ENCODE measurements around the gene AP3B1. TPM values are rescaled to one million over a fixed set of nuclear protein-coding genes. Genes with fewer than 3 reads are reported as not detected.

Gene AP3B1
- total and polyA plus RNA-seq, 2 donors (not counting 1 experiment from before 2014, with no cell fraction given), result 50.5 to 66.9 TPM

GRCh38 chr5:77958642-77959330, 335.7 kb downstream of the AP3B1 start:
- peaks cover 33% of the 10 kb centered on the region for H3K27me3 ChIP-seq (ENCODE audit: control insufficient read depth, insufficient read depth, low read length)
- TF ChIP-seq EZH2 (IDR thresholded peaks at IDR 0.05; ENCODE audit: low read length, missing control alignments), result no peak
- TF ChIP-seq, protein P1, sequence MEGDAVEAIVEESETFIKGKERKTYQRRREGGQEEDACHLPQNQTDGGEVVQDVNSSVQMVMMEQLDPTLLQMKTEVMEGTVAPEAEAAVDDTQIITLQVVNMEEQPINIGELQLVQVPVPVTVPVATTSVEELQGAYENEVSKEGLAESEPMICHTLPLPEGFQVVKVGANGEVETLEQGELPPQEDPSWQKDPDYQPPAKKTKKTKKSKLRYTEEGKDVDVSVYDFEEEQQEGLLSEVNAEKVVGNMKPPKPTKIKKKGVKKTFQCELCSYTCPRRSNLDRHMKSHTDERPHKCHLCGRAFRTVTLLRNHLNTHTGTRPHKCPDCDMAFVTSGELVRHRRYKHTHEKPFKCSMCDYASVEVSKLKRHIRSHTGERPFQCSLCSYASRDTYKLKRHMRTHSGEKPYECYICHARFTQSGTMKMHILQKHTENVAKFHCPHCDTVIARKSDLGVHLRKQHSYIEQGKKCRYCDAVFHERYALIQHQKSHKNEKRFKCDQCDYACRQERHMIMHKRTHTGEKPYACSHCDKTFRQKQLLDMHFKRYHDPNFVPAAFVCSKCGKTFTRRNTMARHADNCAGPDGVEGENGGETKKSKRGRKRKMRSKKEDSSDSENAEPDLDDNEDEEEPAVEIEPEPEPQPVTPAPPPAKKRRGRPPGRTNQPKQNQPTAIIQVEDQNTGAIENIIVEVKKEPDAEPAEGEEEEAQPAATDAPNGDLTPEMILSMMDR (conservative IDR thresholded peaks at IDR 0.05 in 1 of 2, IDR thresholded peaks at IDR 0.05 in 1 of 2; ENCODE audit: low read depth in 1 of 2, low read length in 2 of 2), result no peak

DNA sequence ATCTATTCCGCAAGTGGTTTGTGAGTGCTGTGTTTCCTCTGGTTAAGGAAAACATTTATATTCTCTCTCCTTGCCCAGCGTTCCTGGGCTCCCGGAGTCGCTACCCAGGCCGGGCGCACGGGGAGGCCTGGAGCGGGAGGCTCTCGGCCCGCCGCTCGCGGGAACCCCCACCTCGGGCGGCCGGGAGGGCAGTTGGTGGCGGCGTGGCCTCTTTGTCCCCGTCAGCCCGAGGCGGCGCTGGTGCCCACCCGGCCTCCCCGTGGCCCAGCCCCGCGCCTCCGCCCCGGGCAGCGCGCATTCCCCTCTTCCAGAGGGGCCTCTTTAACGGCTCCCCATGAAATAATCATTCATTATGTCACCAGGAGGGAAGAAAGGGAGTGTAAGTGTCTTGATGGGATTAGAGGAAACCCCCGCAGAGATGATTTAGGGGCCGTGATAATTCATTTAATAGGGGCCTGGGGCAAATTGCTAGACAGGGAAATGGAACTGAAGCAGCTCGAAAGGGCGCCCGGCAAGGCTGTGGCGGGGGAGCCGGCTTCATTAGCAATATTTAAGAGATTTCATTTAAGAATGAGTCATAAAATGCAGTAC, 336.5 kb downstream of the AP3B1 start:
- no peak for DNase-seq (ENCODE audit: low read depth in 2 of 2)
- Histone ChIP-seq H3K4me1 (ENCODE audit: control insufficient read depth, extremely low read depth, insufficient read depth, low read length) (no peaks in the 10 kb centered on the region), H3K4me2 (ENCODE audit: extremely low read depth, insufficient read depth, low read length) (no peak overlapping the region), H3K9ac (ENCODE audit: insufficient read depth, low read length) (no peak overlapping the region), H3K36me3 (ENCODE audit: control insufficient read depth, insufficient read depth, low read length) (no peaks in the 10 kb centered on the region), H3K79me2 (ENCODE audit: control insufficient read depth, insufficient read depth, low read length) (no peaks in the 10 kb centered on the region), H3K9me3 (ENCODE audit: control insufficient read depth, insufficient read depth, low read depth, low read length) (no peaks in the 10 kb centered on the region), H4K20me1 (ENCODE audit: control insufficient read depth, extremely low read depth, insufficient read depth, low read length) (no peaks in the 10 kb centered on the region), H2AFZ (ENCODE audit: low read length) (no peak overlapping the region), H3K27me3 (ENCODE audit: control insufficient read depth, insufficient read depth, low read length) (peaks cover 31% of the 10 kb centered on the region), H3K4me3 (replicated peaks in 1 of 4; ENCODE audit: control extremely low read depth in 1 of 4, insufficient read depth in 1 of 4, low read depth in 3 of 4, low read length in 4 of 4) (peak overlapping the region in 1 of 4 experiments; percentile 14), H3K27ac (ENCODE audit: insufficient read depth, low read length) (no peak overlapping the region)
- peak; percentile 4 for TF ChIP-seq EZH2 (IDR thresholded peaks at IDR 0.05; ENCODE audit: low read length, missing control alignments)
- TF ChIP-seq, protein P1 (conservative IDR thresholded peaks at IDR 0.05 in 1 of 2, IDR thresholded peaks at IDR 0.05 in 1 of 2; ENCODE audit: low read depth in 1 of 2, low read length in 2 of 2), result no peak

More at GRCh38 chr5:77958642-77959330, 335.7 kb downstream of the AP3B1 start:
- Histone ChIP-seq H3K79me2 (ENCODE audit: control insufficient read depth, insufficient read depth, low read length) (no peaks in the 10 kb centered on the region), H3K4me3 (replicated peaks in 1 of 4; ENCODE audit: control extremely low read depth in 1 of 4, insufficient read depth in 1 of 4, low read depth in 3 of 4, low read length in 4 of 4) (no peak overlapping the region), H3K4me1 (ENCODE audit: control insufficient read depth, extremely low read depth, insufficient read depth, low read length) (no peaks in the 10 kb centered on the region), H2AFZ (ENCODE audit: low read length) (no peak overlapping the region), H3K36me3 (ENCODE audit: control insufficient read depth, insufficient read depth, low read length) (no peaks in the 10 kb centered on the region), H4K20me1 (ENCODE audit: control insufficient read depth, extremely low read depth, insufficient read depth, low read length) (no peaks in the 10 kb centered on the region), H3K9me3 (ENCODE audit: control insufficient read depth, insufficient read depth, low read depth, low read length) (no peaks in the 10 kb centered on the region), H3K9ac (ENCODE audit: insufficient read depth, low read length) (no peak overlapping the region), H3K4me2 (ENCODE audit: extremely low read depth, insufficient read depth, low read length) (no peak overlapping the region), H3K27ac (ENCODE audit: insufficient read depth, low read length) (no peak overlapping the region)
- DNase-seq (ENCODE audit: low read depth in 2 of 2), result no peak

DNA sequence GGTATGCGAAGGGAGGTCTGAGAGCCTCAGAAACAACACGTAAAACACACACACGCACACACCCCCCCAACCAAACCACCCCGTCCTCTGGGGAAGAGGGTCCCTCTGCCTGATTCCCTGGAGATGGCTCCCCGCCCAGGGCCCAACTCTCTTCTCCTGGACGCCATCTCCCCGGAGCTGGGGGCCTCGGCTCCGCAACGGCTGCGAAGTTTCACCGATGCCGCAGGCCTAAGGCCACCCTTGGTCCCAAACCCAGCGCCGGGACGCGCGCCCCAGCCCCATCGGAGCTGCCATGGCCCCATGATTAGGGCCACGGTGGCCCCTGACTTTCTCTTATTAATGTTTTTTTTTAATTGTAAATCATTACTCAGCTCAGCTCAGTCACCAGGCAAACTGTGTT, 337.0 kb downstream of the AP3B1 start:
- DNase-seq (ENCODE audit: low read depth in 2 of 2), result no peak

More for the DNA sequence above, 337.0 kb downstream of the AP3B1 start:
- TF ChIP-seq EZH2 (IDR thresholded peaks at IDR 0.05; ENCODE audit: low read length, missing control alignments), result no peak
- TF ChIP-seq, protein P1 (conservative IDR thresholded peaks at IDR 0.05 in 1 of 2, IDR thresholded peaks at IDR 0.05 in 1 of 2; ENCODE audit: low read depth in 1 of 2, low read length in 2 of 2), result no peak
- no peak overlapping the region for H2AFZ ChIP-seq (ENCODE audit: low read length)
- H3K36me3 ChIP-seq (ENCODE audit: control insufficient read depth, insufficient read depth, low read length), result no peaks in the 10 kb centered on the region
- no peak overlapping the region for H3K9ac ChIP-seq (ENCODE audit: insufficient read depth, low read length)
- H3K79me2 ChIP-seq (ENCODE audit: control insufficient read depth, insufficient read depth, low read length), result no peaks in the 10 kb centered on the region
- H3K27me3 ChIP-seq (ENCODE audit: control insufficient read depth, insufficient read depth, low read length), result peaks cover 27% of the 10 kb centered on the region
- H4K20me1 ChIP-seq (ENCODE audit: control insufficient read depth, extremely low read depth, insufficient read depth, low read length), result no peaks in the 10 kb centered on the region
- H3K4me3 ChIP-seq (replicated peaks in 1 of 4; ENCODE audit: control extremely low read depth in 1 of 4, insufficient read depth in 1 of 4, low read depth in 3 of 4, low read length in 4 of 4), result peak overlapping the region in 1 of 4 experiments; percentile 14
- no peaks in the 10 kb centered on the region for H3K4me1 ChIP-seq (ENCODE audit: control insufficient read depth, extremely low read depth, insufficient read depth, low read length)
- H3K4me2 ChIP-seq (ENCODE audit: extremely low read depth, insufficient read depth, low read length), result no peak overlapping the region
- no peaks in the 10 kb centered on the region for H3K9me3 ChIP-seq (ENCODE audit: control insufficient read depth, insufficient read depth, low read depth, low read length)
- no peak overlapping the region for H3K27ac ChIP-seq (ENCODE audit: insufficient read depth, low read length)

All from fibroblast of lung (primary cell).